Measurements from ENCODE around the gene PEPD.

The PEPD gene

GRCh38 chr19:33404506-33405253 is 116.9 kb downstream of the PEPD start:
- no peak for DNase-seq

- DNase-seq, result no peak
Observed at GRCh38 chr19:33403973-33404304, 117.7 kb downstream of the PEPD start.

GRCh38 chr19:33403221-33403972 is 118.2 kb downstream of the PEPD start:
- DNase-seq, result no peak

- DNase-seq, result no peak
Observed at GRCh38 chr19:33402421-33403220, 119.0 kb downstream of the PEPD start.

GRCh38 chr19:33401683-33402420 is 119.7 kb downstream of the PEPD start:
- DNase-seq, result no peak

GRCh38 chr19:33400856-33401682 is 120.5 kb downstream of the PEPD start:
- no peak for DNase-seq

- DNase-seq, result no peak
Observed at GRCh38 chr19:33399745-33400681, 121.6 kb downstream of the PEPD start.

GRCh38 chr19:33399081-33399744 is 122.4 kb downstream of the PEPD start:
- DNase-seq, result no peak

- DNase-seq, result no peak
Observed at GRCh38 chr19:33398361-33399060, 123.1 kb downstream of the PEPD start.

GRCh38 chr19:33397536-33398360 is 123.8 kb downstream of the PEPD start:
- DNase-seq, result no peak

- no peak for DNase-seq
Observed at GRCh38 chr19:33396701-33397535, 124.7 kb downstream of the PEPD start.

- no peak for DNase-seq
Observed at GRCh38 chr19:33395561-33396550, 125.7 kb downstream of the PEPD start.

GRCh38 chr19:33394723-33395560 is 126.6 kb downstream of the PEPD start:
- DNase-seq, result no peak

- DNase-seq, result no peak
Observed at GRCh38 chr19:33394006-33394722, 127.4 kb downstream of the PEPD start.

All from SHP77 treated with DMSO at 0.1 percent for 48 hours (cell line).